ENCODE measurements around the gene KIN. TPM values are rescaled to one million over a fixed set of nuclear protein-coding genes. Genes with fewer than 3 reads are reported as not detected.

KIN gene
- total RNA-seq, 1 donor from 2014 or later = 19.2 TPM

DNA sequence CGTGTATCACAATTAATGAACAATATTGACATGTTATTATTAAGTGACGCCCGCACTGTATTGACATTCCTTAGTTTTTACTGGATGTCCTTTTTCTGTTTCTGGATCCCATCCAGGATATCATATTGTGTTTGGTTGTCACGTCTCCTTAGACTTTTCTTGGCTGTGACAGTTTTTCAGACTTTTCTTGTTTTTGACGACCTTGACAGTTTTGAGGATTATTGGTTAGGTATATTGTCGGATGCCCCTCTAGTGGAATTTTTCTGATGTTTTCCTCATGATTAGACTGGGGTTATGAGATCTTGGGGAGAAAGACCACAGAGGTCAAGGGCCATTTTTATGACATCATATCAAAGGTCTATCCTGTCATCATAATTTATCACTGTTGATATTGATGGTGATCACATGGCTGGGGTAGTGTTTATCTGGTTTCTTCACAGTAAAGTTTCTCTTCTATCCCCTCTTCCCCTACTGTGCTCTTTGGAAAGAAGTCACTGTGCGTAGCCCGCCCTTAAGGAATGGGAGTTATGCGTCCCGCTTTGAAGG is 41.6 kb upstream of the KIN start:
- H3K4me1 Mint-ChIP-seq = no peaks in the 10 kb centered on the region
- no peaks in the 10 kb centered on the region for H3K9me3 Mint-ChIP-seq
- no peak for DNase-seq (ENCODE audit: low spot score in 2 of 2, unreplicated experiment in 2 of 2)
- TF ChIP-seq, protein P1, sequence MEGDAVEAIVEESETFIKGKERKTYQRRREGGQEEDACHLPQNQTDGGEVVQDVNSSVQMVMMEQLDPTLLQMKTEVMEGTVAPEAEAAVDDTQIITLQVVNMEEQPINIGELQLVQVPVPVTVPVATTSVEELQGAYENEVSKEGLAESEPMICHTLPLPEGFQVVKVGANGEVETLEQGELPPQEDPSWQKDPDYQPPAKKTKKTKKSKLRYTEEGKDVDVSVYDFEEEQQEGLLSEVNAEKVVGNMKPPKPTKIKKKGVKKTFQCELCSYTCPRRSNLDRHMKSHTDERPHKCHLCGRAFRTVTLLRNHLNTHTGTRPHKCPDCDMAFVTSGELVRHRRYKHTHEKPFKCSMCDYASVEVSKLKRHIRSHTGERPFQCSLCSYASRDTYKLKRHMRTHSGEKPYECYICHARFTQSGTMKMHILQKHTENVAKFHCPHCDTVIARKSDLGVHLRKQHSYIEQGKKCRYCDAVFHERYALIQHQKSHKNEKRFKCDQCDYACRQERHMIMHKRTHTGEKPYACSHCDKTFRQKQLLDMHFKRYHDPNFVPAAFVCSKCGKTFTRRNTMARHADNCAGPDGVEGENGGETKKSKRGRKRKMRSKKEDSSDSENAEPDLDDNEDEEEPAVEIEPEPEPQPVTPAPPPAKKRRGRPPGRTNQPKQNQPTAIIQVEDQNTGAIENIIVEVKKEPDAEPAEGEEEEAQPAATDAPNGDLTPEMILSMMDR (IDR thresholded peaks at IDR 0.05; ENCODE audit: unreplicated experiment) = no peak
- H3K36me3 Mint-ChIP-seq = peaks cover 23% of the 10 kb centered on the region
- H3K27me3 Mint-ChIP-seq (ENCODE audit: low read depth) = no peaks in the 10 kb centered on the region
- no peak overlapping the region for H3K4me3 Mint-ChIP-seq
- H3K27ac Mint-ChIP-seq = no peak overlapping the region

DNA sequence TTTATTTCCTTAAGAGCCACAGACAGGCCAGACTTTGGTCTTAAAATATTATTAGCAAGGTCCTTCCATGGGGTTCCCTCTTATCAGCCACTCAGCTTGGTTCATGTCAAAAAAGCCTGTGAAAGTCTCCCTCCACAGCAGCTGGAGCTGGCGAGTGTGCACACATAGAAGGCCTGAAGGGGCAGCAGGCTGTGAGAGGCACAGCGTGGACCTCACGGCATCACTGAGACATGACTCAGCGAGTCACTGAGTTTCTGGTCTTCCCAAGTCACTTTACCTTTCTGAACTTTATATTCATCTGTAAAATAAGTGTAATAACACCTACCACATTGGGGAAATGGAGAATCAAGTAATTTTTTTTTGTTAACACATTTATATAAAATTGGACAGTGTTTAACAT is 39.2 kb upstream of the KIN start:
- DNase-seq (ENCODE audit: low spot score in 2 of 2, unreplicated experiment in 2 of 2) = no peak
- no peaks in the 10 kb centered on the region for H3K9me3 Mint-ChIP-seq

DNA sequence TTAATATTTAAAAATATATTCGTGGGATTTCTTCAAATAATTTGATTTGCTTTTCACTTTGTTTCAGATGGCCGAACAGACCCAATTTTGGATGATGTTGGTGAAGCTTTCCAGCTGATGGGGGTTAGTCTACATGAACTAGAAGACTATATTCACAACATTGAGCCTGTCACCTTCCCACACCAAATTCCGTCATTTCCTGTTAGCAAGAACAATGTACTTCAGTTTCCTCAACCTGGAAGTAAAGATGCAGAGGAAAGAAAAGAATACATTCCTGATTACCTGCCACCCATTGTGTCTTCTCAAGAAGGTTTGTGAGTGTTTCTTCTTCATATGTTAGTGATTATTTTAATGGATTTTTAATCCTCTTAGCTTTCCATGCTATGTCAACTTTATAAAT is 36.5 kb upstream of the KIN start:
- H3K27ac Mint-ChIP-seq = no peak overlapping the region
- H3K27me3 Mint-ChIP-seq (ENCODE audit: low read depth) = no peaks in the 10 kb centered on the region
- H3K4me3 Mint-ChIP-seq = no peak overlapping the region
- TF ChIP-seq, protein P1 (IDR thresholded peaks at IDR 0.05; ENCODE audit: unreplicated experiment) = no peak
- no peaks in the 10 kb centered on the region for H3K9me3 Mint-ChIP-seq
- peaks cover 10% of the 10 kb centered on the region for H3K4me1 Mint-ChIP-seq
- DNase-seq (ENCODE audit: low spot score in 2 of 2, unreplicated experiment in 2 of 2) = no peak
- peaks cover 17% of the 10 kb centered on the region for H3K36me3 Mint-ChIP-seq

More for the DNA sequence above, 39.2 kb upstream of the KIN start:
- Mint-ChIP-seq H3K4me1 (no peaks in the 10 kb centered on the region), H3K27ac (no peak overlapping the region), H3K27me3 (ENCODE audit: low read depth) (no peaks in the 10 kb centered on the region), H3K36me3 (peaks cover 23% of the 10 kb centered on the region), H3K4me3 (no peak overlapping the region)
- TF ChIP-seq, protein P1 (IDR thresholded peaks at IDR 0.05; ENCODE audit: unreplicated experiment) = no peak

DNA sequence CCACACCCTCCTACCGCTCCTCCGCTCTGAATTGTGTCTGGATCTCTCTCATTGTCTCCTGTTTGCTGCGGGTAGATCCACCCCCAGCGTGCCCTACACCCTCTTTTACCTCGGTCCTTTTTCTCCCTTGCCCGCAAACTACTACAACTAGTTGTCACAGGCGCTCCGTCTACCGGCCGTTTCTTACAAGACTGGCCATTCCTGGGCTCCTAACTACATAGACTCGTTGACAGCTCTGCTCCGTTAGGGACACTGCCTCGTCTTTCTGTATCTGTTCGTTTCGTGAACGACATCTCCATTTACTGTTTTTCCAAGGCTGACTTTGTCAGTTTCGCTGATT is 31.3 kb upstream of the KIN start:
- Mint-ChIP-seq H3K27me3 (ENCODE audit: low read depth) (peaks cover 25% of the 10 kb centered on the region), H3K36me3 (no peaks in the 10 kb centered on the region), H3K9me3 (no peaks in the 10 kb centered on the region), H3K4me1 (peaks cover 21% of the 10 kb centered on the region), H3K27ac (peak overlapping the region; percentile 86), H3K4me3 (peak overlapping the region; percentile 94)
- TF ChIP-seq, protein P1 (IDR thresholded peaks at IDR 0.05; ENCODE audit: unreplicated experiment) = no peak
- DNase-seq (ENCODE audit: low spot score in 2 of 2, unreplicated experiment in 2 of 2) = peak in 1 of 2 experiments; percentile 42

DNA sequence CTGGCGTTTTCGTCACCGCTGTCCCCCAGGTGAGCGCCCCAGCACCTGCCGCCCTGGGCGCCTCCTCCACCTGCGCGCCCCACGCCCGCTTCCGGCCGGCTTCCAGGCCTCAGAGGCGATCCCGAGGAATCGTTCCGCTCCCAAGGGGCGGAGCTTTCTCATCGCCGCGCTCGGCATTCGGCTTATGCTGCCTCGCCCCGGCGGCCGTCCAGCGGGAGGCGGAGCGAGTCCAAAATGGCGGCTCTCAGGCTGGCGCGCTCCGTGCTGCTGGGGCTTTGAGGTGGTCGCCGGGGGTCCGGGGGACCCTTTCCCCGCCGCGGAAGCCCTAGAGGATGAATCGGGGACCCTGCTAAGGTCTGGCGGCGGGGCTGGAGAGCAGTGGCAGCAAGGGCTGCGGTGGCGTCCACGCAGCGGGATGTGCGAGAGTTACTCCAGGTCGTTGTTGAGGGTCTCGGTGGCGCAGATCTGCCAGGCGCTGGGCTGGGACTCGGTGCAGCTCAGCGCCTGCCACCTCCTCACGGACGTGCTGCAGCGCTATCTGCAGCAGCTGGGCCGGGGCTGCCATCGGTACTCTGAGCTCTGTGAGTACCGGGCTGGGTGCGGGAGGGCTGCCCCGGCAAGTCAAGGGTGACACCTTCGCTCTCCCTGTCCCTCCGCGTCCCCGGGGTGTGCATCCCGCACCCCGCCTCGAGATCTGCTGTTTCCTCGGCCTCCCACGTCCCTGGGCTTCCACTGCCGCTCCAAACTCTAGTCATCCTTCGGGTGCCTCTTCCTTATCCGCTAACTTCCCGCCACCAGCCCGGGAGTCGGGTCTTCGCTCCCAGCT is 30.7 kb upstream of the KIN start, which contains the start of gene TAF3:
Gene TAF3 (plus strand): TSS at position 211 of the 826 bp plus-strand sequence. CDS start 205 bp downstream, at position 416.
- H3K4me3 Mint-ChIP-seq = peak within 1 kb of the TSS; percentile 94
- peak; percentile 89 to 95 for DNase-seq (ENCODE audit: low spot score in 2 of 2, unreplicated experiment in 2 of 2)
- H3K4me1 Mint-ChIP-seq = peaks cover 21% of the 10 kb centered on the region
- no peaks in the 10 kb centered on the region for H3K9me3 Mint-ChIP-seq
- no peaks in the 10 kb centered on the region for H3K36me3 Mint-ChIP-seq
- H3K27me3 Mint-ChIP-seq (ENCODE audit: low read depth) = peaks cover 30% of the 10 kb centered on the region
- TF ChIP-seq, protein P1 (IDR thresholded peaks at IDR 0.05; ENCODE audit: unreplicated experiment) = no peak
- H3K27ac Mint-ChIP-seq = peak within 1 kb of the TSS; percentile 86
